WTC11 (cell line): ENCODE measurements around the gene HLF. TPM values are rescaled to one million over a fixed set of nuclear protein-coding genes. Genes with fewer than 3 reads are reported as not detected.

Source experiments
- ATAC-seq: fragments of 200-7000 bp; cut with Tn5 transposase; 2 replicates; pipeline ENCODE4 v1.10.0; 2021; ENCODE audit warnings: mild to moderate bottlenecking, moderate library complexity
- CTCF ChIA-PET: fragments of 300-600 bp; sonication (Branson Sonifier 250); formaldehyde crosslinking; loops from one replicate; lab custom pipeline; 2021; ENCODE audit warnings: antibody characterized with exemption; lab: Charles Lee
- POLR2A ChIA-PET: fragments of 350-600 bp; sonication (Branson Sonifier 250); formaldehyde crosslinking; loops from one replicate; lab custom pipeline; 2021; ENCODE audit warnings: antibody characterized with exemption; lab: Charles Lee
- DNase-seq: peaks from one replicate; pipeline ENCODE4 v3.0.0; 2021; ENCODE audit warnings: low spot score
- H3K27ac Mint-ChIP-seq: 2 replicates; pipeline ENCODE4 v1.8.0; 2021; ENCODE audit warnings: mixed read lengths
- H3K27me3 Mint-ChIP-seq: 2 replicates; pipeline ENCODE4 v1.8.0; 2021; ENCODE audit warnings: low read depth, mild to moderate bottlenecking, moderate library complexity, mixed read lengths
- H3K36me3 Mint-ChIP-seq: 2 replicates; pipeline ENCODE4 v1.8.0; 2021; ENCODE audit warnings: mixed read lengths
- H3K4me1 Mint-ChIP-seq: 2 replicates; pipeline ENCODE4 v1.8.0; 2022; ENCODE audit warnings: mixed read lengths
- H3K4me3 Mint-ChIP-seq: 2 replicates; pipeline ENCODE4 v1.8.0; 2021; ENCODE audit warnings: mild to moderate bottlenecking, moderate library complexity, mixed read lengths
- H3K9me3 Mint-ChIP-seq: 2 replicates; pipeline ENCODE4 v1.8.0; 2021; ENCODE audit warnings: mixed read lengths
- CBFB ChIP-seq: sonication (generic); formaldehyde crosslinking; IDR thresholded peaks from 2 replicates; pipeline ENCODE4 v1.8.1; 2022; ENCODE audit warnings: mild to moderate bottlenecking, low read depth, missing genetic modification reagents
- CREB1 ChIP-seq: sonication (generic); formaldehyde crosslinking; IDR thresholded peaks from 2 replicates; pipeline ENCODE4 v1.8.0; 2023; ENCODE audit warnings: mild to moderate bottlenecking, missing genetic modification reagents
- CREM ChIP-seq: sonication (generic); formaldehyde crosslinking; IDR thresholded peaks from 2 replicates; pipeline ENCODE4 v1.8.1; 2022; ENCODE audit warnings: mild to moderate bottlenecking, missing genetic modification reagents, moderate library complexity
- EMX1 ChIP-seq: fragments of 250-450 bp; sonication (Bioruptor Pico); IDR thresholded peaks from 2 replicates; pipeline ENCODE4 v1.8.0; 2021; ENCODE audit warnings: mild to moderate bottlenecking
- ESRRA ChIP-seq: sonication (generic); formaldehyde crosslinking; IDR thresholded peaks from 2 replicates; pipeline ENCODE4 v1.8.1; 2022; ENCODE audit warnings: mild to moderate bottlenecking, missing genetic modification reagents, borderline replicate concordance
- GABPB1 ChIP-seq: sonication (generic); formaldehyde crosslinking; IDR thresholded peaks from 2 replicates; pipeline ENCODE4 v1.8.1; 2023; ENCODE audit warnings: mild to moderate bottlenecking, missing genetic modification reagents
- GTF2I ChIP-seq: fragments of 250-450 bp; sonication (Bioruptor Pico); conservative IDR thresholded peaks from 2 replicates; pipeline ENCODE4 v1.4.0; 2021; ENCODE audit warnings: mild to moderate bottlenecking
- JAZF1 ChIP-seq: fragments of 250-450 bp; sonication (Bioruptor Pico); IDR thresholded peaks from 2 replicates; pipeline ENCODE4 v1.9.0; 2021; ENCODE audit warnings: moderate library complexity, mild to moderate bottlenecking, inconsistent platforms
- JUN ChIP-seq: sonication (generic); formaldehyde crosslinking; IDR thresholded peaks from 2 replicates; pipeline ENCODE4 v1.8.0; 2023; ENCODE audit warnings: mild to moderate bottlenecking, missing genetic modification reagents
- KAT7 ChIP-seq: sonication (generic); formaldehyde crosslinking; IDR thresholded peaks from 2 replicates; pipeline ENCODE4 v1.8.1; 2023; ENCODE audit warnings: missing genetic modification reagents, mild to moderate bottlenecking, borderline replicate concordance
- MXD4 ChIP-seq: fragments of 250-450 bp; sonication (Bioruptor Pico); IDR thresholded peaks from 2 replicates; pipeline ENCODE4 v1.8.0; 2021; ENCODE audit warnings: mild to moderate bottlenecking, moderate library complexity, borderline replicate concordance
- RORB ChIP-seq: fragments of 250-450 bp; sonication (Bioruptor Pico); IDR thresholded peaks from 2 replicates; pipeline ENCODE4 v1.9.0; 2021; ENCODE audit warnings: mild to moderate bottlenecking
- TCF7 ChIP-seq: sonication (generic); formaldehyde crosslinking; IDR thresholded peaks from 2 replicates; pipeline ENCODE4 v1.8.0; 2022; ENCODE audit warnings: mild to moderate bottlenecking, low read depth, missing genetic modification reagents, moderate library complexity
- TEAD1 ChIP-seq: sonication (generic); formaldehyde crosslinking; IDR thresholded peaks from 2 replicates; pipeline ENCODE4 v1.8.0; 2022; ENCODE audit warnings: mild to moderate bottlenecking, missing genetic modification reagents
- ZNF219 ChIP-seq: sonication (generic); formaldehyde crosslinking; IDR thresholded peaks from 2 replicates; pipeline ENCODE4 v1.8.0; 2023; ENCODE audit warnings: missing genetic modification reagents, mild to moderate bottlenecking, borderline replicate concordance
- ZNF263 ChIP-seq: sonication (generic); formaldehyde crosslinking; IDR thresholded peaks from 2 replicates; pipeline ENCODE4 v1.8.1; 2022; ENCODE audit warnings: low read depth, mild to moderate bottlenecking, moderate library complexity, missing genetic modification reagents
- ZNF416 ChIP-seq: fragments of 250-450 bp; sonication (Bioruptor Pico); IDR thresholded peaks from 2 replicates; pipeline ENCODE4 v1.9.0; 2021; ENCODE audit warnings: mild to moderate bottlenecking, inconsistent platforms
- ZNF423 ChIP-seq: fragments of 250-450 bp; sonication (Bioruptor Pico); IDR thresholded peaks from 2 replicates; pipeline ENCODE4 v2.1.2; 2022; ENCODE audit warnings: mild to moderate bottlenecking, moderate library complexity
- total RNA-seq: library from RNA; stranded (reverse); gene quantifications from 3 replicates; pipeline ENCODE4 v1.2.3, GENCODE V29; 2021
- TF ChIP-seq, protein P1 (sequence below): sonication (generic); formaldehyde crosslinking; IDR thresholded peaks from 2 replicates; pipeline ENCODE4 v1.8.1; 2023; ENCODE audit warnings: mild to moderate bottlenecking, moderate library complexity, missing genetic modification reagents
- TF ChIP-seq, protein P2 (sequence below): sonication (generic); formaldehyde crosslinking; IDR thresholded peaks from 2 replicates; pipeline ENCODE4 v1.8.0; 2023; ENCODE audit warnings: mild to moderate bottlenecking, missing genetic modification reagents
- TF ChIP-seq, protein P3 (sequence below): fragments of 250-450 bp; sonication (Bioruptor Pico); IDR thresholded peaks from 2 replicates; pipeline ENCODE4 v1.9.0; 2021; ENCODE audit warnings: moderate library complexity, mild to moderate bottlenecking, inconsistent platforms, borderline replicate concordance
- TF ChIP-seq, protein P4 (sequence below): sonication (generic); formaldehyde crosslinking; IDR thresholded peaks from 2 replicates; pipeline ENCODE4 v1.8.1; 2022; ENCODE audit warnings: low read depth, mild to moderate bottlenecking, moderate library complexity, missing genetic modification reagents, borderline replicate concordance
- TF ChIP-seq, protein P5 (sequence below): sonication (generic); formaldehyde crosslinking; IDR thresholded peaks from 2 replicates; pipeline ENCODE4 v1.8.1; 2023; ENCODE audit warnings: mild to moderate bottlenecking, missing genetic modification reagents, moderate library complexity
- TF ChIP-seq, protein P6 (sequence below): sonication (generic); formaldehyde crosslinking; IDR thresholded peaks from 2 replicates; pipeline ENCODE4 v1.8.1; 2022; ENCODE audit warnings: mild to moderate bottlenecking, moderate library complexity, missing genetic modification reagents

HLF gene
- total RNA-seq, 1 experiment from 2014 or later: 0.31 TPM

DNA sequence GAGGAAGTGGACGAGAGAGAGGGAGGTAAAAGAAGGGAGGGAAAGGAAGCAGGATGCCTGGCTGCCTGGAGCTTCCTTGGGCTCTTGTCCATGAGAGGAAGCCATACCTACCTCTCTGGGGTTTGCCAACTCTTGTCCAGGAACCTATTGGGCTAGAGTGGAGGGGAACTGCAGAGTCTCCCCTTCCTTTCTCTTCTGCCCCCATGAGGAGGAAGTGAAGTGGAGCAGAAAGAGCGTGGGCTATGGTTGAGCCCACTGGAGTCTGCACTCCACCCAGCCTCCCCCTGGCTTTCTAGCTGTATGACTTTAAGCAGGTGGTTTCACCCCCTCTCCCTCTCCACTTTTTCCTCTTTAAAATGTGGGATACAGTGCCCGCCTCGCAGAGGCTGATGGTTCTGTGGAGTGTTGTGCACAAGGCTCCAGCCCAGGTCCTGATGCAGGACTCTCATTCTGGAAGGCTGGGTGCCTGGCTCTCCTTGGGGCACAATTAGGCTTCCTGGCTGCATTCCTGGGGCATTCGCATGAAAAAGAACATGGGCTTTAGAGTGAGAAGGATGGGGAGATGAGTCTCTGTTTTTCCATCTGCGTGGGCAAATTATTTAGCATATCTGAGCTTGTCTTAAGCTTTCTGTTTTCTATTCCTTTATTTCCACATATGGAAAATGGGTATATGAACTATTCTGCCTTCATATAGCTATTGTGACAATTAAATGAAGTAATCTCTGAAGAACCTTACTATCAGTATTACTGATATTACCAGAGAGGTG, 40.7 kb downstream of the HLF start:
- H3K27me3 Mint-ChIP-seq: no peaks in the 10 kb centered on the region
- H3K9me3 Mint-ChIP-seq: no peaks in the 10 kb centered on the region
- DNase-seq: no peak
- POLR2A ChIA-PET: no interaction called here
- CTCF ChIA-PET: interaction anchor here (1.0 to 2.8 kb wide), 2 partner anchors 9 to 44 kb away, joined by 3 to 12 read pairs; no protein-coding TSS in a partner anchor
- TF ChIP-seq, protein P1, sequence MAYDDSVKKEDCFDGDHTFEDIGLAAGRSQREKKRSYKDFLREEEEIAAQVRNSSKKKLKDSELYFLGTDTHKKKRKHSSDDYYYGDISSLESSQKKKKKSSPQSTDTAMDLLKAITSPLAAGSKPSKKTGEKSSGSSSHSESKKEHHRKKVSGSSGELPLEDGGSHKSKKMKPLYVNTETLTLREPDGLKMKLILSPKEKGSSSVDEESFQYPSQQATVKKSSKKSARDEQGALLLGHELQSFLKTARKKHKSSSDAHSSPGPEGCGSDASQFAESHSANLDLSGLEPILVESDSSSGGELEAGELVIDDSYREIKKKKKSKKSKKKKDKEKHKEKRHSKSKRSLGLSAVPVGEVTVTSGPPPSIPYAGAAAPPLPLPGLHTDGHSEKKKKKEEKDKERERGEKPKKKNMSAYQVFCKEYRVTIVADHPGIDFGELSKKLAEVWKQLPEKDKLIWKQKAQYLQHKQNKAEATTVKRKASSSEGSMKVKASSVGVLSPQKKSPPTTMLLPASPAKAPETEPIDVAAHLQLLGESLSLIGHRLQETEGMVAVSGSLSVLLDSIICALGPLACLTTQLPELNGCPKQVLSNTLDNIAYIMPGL (CRISPR knock-in tag): no peak
- TF ChIP-seq JUN: no peak
- TF ChIP-seq CBFB (CRISPR knock-in tag): no peak
- TF ChIP-seq, protein P2, sequence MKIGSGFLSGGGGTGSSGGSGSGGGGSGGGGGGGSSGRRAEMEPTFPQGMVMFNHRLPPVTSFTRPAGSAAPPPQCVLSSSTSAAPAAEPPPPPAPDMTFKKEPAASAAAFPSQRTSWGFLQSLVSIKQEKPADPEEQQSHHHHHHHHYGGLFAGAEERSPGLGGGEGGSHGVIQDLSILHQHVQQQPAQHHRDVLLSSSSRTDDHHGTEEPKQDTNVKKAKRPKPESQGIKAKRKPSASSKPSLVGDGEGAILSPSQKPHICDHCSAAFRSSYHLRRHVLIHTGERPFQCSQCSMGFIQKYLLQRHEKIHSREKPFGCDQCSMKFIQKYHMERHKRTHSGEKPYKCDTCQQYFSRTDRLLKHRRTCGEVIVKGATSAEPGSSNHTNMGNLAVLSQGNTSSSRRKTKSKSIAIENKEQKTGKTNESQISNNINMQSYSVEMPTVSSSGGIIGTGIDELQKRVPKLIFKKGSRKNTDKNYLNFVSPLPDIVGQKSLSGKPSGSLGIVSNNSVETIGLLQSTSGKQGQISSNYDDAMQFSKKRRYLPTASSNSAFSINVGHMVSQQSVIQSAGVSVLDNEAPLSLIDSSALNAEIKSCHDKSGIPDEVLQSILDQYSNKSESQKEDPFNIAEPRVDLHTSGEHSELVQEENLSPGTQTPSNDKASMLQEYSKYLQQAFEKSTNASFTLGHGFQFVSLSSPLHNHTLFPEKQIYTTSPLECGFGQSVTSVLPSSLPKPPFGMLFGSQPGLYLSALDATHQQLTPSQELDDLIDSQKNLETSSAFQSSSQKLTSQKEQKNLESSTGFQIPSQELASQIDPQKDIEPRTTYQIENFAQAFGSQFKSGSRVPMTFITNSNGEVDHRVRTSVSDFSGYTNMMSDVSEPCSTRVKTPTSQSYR (CRISPR knock-in tag): no peak
- TF ChIP-seq TEAD1 (CRISPR knock-in tag): no peak
- TF ChIP-seq JAZF1 (CRISPR knock-in tag): no peak
- no peak for TF ChIP-seq TCF7 (CRISPR knock-in tag)
- TF ChIP-seq ZNF416 (CRISPR knock-in tag): no peak
- TF ChIP-seq CREB1 (CRISPR knock-in tag): no peak
- no peak for TF ChIP-seq ZNF423 (CRISPR knock-in tag)
- TF ChIP-seq, protein P3, sequence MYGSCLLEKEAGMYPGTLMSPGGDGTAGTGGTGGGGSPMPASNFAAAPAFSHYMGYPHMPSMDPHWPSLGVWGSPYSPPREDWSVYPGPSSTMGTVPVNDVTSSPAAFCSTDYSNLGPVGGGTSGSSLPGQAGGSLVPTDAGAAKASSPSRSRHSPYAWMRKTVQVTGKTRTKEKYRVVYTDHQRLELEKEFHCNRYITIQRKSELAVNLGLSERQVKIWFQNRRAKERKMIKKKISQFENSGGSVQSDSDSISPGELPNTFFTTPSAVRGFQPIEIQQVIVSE: no peak
- no peak for TF ChIP-seq GABPB1 (CRISPR knock-in tag)
- TF ChIP-seq RORB (CRISPR knock-in tag): no peak
- TF ChIP-seq, protein P4, sequence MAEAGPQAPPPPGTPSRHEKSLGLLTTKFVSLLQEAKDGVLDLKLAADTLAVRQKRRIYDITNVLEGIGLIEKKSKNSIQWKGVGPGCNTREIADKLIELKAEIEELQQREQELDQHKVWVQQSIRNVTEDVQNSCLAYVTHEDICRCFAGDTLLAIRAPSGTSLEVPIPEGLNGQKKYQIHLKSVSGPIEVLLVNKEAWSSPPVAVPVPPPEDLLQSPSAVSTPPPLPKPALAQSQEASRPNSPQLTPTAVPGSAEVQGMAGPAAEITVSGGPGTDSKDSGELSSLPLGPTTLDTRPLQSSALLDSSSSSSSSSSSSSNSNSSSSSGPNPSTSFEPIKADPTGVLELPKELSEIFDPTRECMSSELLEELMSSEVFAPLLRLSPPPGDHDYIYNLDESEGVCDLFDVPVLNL (CRISPR knock-in tag): no peak
- TF ChIP-seq, all 79 proteins: peak for 0
- peak; percentile 56 for ATAC-seq
- no peak overlapping the region for H3K27ac Mint-ChIP-seq
- H3K4me3 Mint-ChIP-seq: no peak overlapping the region
- H3K36me3 Mint-ChIP-seq: no peaks in the 10 kb centered on the region
- peaks cover 23% of the 10 kb centered on the region for H3K4me1 Mint-ChIP-seq

DNA sequence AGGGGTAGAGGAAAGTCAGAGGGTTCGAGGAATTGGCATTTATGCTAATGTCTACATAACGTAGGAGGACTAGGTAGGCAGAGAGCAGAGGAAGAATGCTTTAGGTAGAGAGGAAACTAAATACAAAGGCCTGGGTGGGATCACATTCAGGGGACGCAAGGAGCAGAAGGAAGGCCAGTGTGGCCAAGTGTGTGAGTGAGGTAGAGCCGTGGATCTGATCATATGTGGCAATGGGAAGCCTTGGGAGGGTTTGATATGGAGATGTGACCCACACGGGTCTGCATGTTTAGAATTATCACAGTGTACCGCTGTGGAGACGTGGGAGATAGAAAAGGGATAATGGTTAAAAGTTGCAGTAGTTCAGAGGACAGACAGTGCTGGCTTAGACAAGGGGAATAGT, 43.1 kb downstream of the HLF start:
- no peaks in the 10 kb centered on the region for H3K9me3 Mint-ChIP-seq
- TF ChIP-seq MXD4 (no peak), ESRRA (CRISPR knock-in tag) (no peak), EMX1 (CRISPR knock-in tag) (no peak), TCF7 (CRISPR knock-in tag) (no peak), GTF2I (CRISPR knock-in tag) (no peak), ZNF423 (CRISPR knock-in tag) (no peak), ZNF219 (CRISPR knock-in tag) (no peak), GABPB1 (CRISPR knock-in tag) (no peak), KAT7 (CRISPR knock-in tag) (no peak), CREM (CRISPR knock-in tag) (no peak), ZNF263 (CRISPR knock-in tag) (no peak)
- TF ChIP-seq, protein P5, sequence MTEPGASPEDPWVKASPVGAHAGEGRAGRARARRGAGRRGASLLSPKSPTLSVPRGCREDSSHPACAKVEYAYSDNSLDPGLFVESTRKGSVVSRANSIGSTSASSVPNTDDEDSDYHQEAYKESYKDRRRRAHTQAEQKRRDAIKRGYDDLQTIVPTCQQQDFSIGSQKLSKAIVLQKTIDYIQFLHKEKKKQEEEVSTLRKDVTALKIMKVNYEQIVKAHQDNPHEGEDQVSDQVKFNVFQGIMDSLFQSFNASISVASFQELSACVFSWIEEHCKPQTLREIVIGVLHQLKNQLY (CRISPR knock-in tag): no peak
- TF ChIP-seq, protein P3: no peak
- TF ChIP-seq, protein P6, sequence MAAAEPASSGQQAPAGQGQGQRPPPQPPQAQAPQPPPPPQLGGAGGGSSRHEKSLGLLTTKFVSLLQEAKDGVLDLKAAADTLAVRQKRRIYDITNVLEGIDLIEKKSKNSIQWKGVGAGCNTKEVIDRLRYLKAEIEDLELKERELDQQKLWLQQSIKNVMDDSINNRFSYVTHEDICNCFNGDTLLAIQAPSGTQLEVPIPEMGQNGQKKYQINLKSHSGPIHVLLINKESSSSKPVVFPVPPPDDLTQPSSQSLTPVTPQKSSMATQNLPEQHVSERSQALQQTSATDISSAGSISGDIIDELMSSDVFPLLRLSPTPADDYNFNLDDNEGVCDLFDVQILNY (CRISPR knock-in tag): no peak
- DNase-seq (no peak), ATAC-seq (no peak)
- H3K36me3 Mint-ChIP-seq: no peaks in the 10 kb centered on the region
- ChIA-PET CTCF (no interaction called here), POLR2A (no interaction called here)
- no peak overlapping the region for H3K4me3 Mint-ChIP-seq
- H3K4me1 Mint-ChIP-seq: peaks cover 23% of the 10 kb centered on the region
- no peak overlapping the region for H3K27ac Mint-ChIP-seq
- H3K27me3 Mint-ChIP-seq: no peaks in the 10 kb centered on the region
